K562 (cell line): ENCODE data around the gene NEU3. TPM values are rescaled to one million over a fixed set of nuclear protein-coding genes. Genes with fewer than 3 reads are reported as not detected.

Experiments used
- FOXM1 ChIP-seq, 2 experiments: fragments of 450-650 bp in 1 of 2; sonication (generic) in 1 of 2; formaldehyde crosslinking in 1 of 2; IDR thresholded peaks; 2 replicates each; pipeline versions ENCODE4 v1.6.1 to v1.9.0; 2017 to 2022; ENCODE audit warnings: low read depth in 2 of 2, mild to moderate bottlenecking in 2 of 2, missing genetic modification reagents in 1 of 2, moderate library complexity in 1 of 2
- HLTF ChIP-seq: fragments of 450-650 bp; IDR thresholded peaks from 2 replicates; pipeline ENCODE4 v1.6.1; 2016
- MAFF ChIP-seq: IDR thresholded peaks from 2 replicates; pipeline ENCODE4 v1.6.1; 2012; ENCODE audit warnings: low read length, improper control_type of control experiment
- RBM22 ChIP-seq: fragments of 200-400 bp; formaldehyde crosslinking; IDR thresholded peaks from 2 replicates; pipeline ENCODE4 v1.6.1; 2018; ENCODE audit warnings: low read length, low read depth; ENCODE audit not compliant: poor library complexity, severe bottlenecking
- SMARCA4 ChIP-seq: fragments of 450-650 bp; IDR thresholded peaks from 2 replicates; pipeline ENCODE4 v1.6.1; 2016
- SOX6 ChIP-seq: fragments of 450-650 bp; IDR thresholded peaks from 2 replicates; pipeline ENCODE4 v1.6.1; 2014; ENCODE audit warnings: mild to moderate bottlenecking
- TCF7L2 ChIP-seq: fragments of 150-350 bp; IDR thresholded peaks from 2 replicates; pipeline ENCODE4 v1.6.1; 2016; ENCODE audit warnings: low read depth, mild to moderate bottlenecking, low read length, moderate library complexity
- XRCC5 ChIP-seq: fragments of 200-400 bp; formaldehyde crosslinking; IDR thresholded peaks from 2 replicates; pipeline ENCODE4 v1.6.1; 2017; ENCODE audit warnings: low read depth, mild to moderate bottlenecking, low read length
- polyA plus RNA-seq, 8 experiments: library from polyadenylated mRNA; depleted of rRNA in 4 of 8; stranded (reverse) in 5 of 8; unstranded in 3 of 8; fragments of >200 nt; fragmentation: Nextera tagmentation in 2 of 8; fragmentation: Illumina TruSeq in 1 of 8; extraction: Ambion mirVana in 2 of 8; extraction: Trizol in 1 of 8; gene quantifications; 2 replicates each; pipeline versions ENCODE4 v1.2.1 to v1.2.3, GENCODE V29; 2011 to 2014; ENCODE audit warnings: inconsistent platforms in 1 of 8, missing spikeins in 1 of 8
- total RNA-seq, 7 experiments: library from RNA; depleted of rRNA in 6 of 7; stranded (reverse); fragments of >200 nt in 6 of 7; fragmentation: Illumina TruSeq in 2 of 7; extraction: Trizol in 2 of 7; gene quantifications; 2 replicates each; pipeline versions ENCODE4 v1.2.1 to v1.2.3, GENCODE V29; 2011 to 2021; ENCODE audit warnings: low replicate concordance in 1 of 7
- TF ChIP-seq, protein P1 (sequence below): fragments of 450-650 bp; IDR thresholded peaks from 2 replicates; pipeline ENCODE4 v1.6.1; 2016; ENCODE audit warnings: low read depth
- TF ChIP-seq, protein P2 (sequence below): fragments of 250-450 bp; sonication (Bioruptor Pico); IDR thresholded peaks from 2 replicates; pipeline ENCODE4 v1.9.0; 2021; ENCODE audit warnings: mild to moderate bottlenecking, inconsistent platforms
- TF ChIP-seq, protein P3 (sequence below), 2 experiments: fragments of 250-450 bp in 1 of 2; fragments of 450-650 bp in 1 of 2; sonication (Bioruptor Pico) in 1 of 2; IDR thresholded peaks; 2 replicates each; pipeline versions ENCODE4 v1.6.1 to v1.8.0; 2016 to 2021; ENCODE audit warnings: mild to moderate bottlenecking in 2 of 2, moderate library complexity in 2 of 2, missing compliant biosample characterization in 1 of 2, missing genetic modification characterization in 1 of 2
- TF ChIP-seq, protein P4 (sequence below): sonication (generic); formaldehyde crosslinking; IDR thresholded peaks from 2 replicates; pipeline ENCODE4 v1.8.1; 2023; ENCODE audit warnings: mild to moderate bottlenecking, missing genetic modification reagents
- TF ChIP-seq, protein P5 (sequence below): fragments of 250-450 bp; sonication (Bioruptor Pico); IDR thresholded peaks from 2 replicates; pipeline ENCODE4 v1.4.0; 2020; ENCODE audit warnings: mild to moderate bottlenecking

The NEU3 gene
- total and polyA plus RNA-seq, 9 of the 15 experiments (the other 6 are each of a cell fraction or from before 2014, with no cell fraction given), result 6.2 to 41.3 (median 31.1) TPM

DNA sequence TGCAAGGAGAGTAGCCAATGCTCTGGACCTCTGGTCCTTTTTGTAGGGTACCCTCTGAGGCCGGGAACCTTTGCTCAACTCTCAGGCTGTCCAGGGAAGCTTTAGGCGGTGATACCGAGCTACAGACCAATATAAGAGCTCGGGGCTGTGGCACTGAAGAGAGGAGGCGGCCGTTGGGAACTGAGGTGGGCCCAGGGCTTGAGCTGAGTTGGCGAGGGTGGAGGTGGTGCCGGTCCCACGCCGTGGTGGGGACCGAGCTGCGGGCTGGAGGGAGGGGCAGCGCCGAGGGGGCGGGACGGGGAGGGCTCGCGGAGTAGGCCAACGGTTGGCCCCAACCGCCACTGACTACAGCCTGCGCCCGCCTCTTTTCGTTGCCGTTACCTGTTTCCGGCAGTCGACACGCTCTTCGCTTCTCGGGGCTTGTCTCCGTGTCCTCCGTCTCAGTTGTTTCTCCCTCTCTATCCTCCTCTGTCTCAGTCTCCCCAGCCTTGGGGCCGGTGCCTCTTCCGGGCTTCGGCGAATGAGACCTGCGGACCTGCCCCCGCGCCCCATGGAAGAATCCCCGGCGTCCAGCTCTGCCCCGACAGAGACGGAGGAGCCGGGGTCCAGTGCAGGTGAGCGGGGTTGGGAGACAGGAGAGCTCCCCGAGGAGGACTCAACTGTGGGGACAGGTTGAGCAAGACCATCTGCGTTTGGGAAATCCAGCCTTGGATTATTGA is at the start of gene NEU3 (continued):
- TF ChIP-seq, protein P1, sequence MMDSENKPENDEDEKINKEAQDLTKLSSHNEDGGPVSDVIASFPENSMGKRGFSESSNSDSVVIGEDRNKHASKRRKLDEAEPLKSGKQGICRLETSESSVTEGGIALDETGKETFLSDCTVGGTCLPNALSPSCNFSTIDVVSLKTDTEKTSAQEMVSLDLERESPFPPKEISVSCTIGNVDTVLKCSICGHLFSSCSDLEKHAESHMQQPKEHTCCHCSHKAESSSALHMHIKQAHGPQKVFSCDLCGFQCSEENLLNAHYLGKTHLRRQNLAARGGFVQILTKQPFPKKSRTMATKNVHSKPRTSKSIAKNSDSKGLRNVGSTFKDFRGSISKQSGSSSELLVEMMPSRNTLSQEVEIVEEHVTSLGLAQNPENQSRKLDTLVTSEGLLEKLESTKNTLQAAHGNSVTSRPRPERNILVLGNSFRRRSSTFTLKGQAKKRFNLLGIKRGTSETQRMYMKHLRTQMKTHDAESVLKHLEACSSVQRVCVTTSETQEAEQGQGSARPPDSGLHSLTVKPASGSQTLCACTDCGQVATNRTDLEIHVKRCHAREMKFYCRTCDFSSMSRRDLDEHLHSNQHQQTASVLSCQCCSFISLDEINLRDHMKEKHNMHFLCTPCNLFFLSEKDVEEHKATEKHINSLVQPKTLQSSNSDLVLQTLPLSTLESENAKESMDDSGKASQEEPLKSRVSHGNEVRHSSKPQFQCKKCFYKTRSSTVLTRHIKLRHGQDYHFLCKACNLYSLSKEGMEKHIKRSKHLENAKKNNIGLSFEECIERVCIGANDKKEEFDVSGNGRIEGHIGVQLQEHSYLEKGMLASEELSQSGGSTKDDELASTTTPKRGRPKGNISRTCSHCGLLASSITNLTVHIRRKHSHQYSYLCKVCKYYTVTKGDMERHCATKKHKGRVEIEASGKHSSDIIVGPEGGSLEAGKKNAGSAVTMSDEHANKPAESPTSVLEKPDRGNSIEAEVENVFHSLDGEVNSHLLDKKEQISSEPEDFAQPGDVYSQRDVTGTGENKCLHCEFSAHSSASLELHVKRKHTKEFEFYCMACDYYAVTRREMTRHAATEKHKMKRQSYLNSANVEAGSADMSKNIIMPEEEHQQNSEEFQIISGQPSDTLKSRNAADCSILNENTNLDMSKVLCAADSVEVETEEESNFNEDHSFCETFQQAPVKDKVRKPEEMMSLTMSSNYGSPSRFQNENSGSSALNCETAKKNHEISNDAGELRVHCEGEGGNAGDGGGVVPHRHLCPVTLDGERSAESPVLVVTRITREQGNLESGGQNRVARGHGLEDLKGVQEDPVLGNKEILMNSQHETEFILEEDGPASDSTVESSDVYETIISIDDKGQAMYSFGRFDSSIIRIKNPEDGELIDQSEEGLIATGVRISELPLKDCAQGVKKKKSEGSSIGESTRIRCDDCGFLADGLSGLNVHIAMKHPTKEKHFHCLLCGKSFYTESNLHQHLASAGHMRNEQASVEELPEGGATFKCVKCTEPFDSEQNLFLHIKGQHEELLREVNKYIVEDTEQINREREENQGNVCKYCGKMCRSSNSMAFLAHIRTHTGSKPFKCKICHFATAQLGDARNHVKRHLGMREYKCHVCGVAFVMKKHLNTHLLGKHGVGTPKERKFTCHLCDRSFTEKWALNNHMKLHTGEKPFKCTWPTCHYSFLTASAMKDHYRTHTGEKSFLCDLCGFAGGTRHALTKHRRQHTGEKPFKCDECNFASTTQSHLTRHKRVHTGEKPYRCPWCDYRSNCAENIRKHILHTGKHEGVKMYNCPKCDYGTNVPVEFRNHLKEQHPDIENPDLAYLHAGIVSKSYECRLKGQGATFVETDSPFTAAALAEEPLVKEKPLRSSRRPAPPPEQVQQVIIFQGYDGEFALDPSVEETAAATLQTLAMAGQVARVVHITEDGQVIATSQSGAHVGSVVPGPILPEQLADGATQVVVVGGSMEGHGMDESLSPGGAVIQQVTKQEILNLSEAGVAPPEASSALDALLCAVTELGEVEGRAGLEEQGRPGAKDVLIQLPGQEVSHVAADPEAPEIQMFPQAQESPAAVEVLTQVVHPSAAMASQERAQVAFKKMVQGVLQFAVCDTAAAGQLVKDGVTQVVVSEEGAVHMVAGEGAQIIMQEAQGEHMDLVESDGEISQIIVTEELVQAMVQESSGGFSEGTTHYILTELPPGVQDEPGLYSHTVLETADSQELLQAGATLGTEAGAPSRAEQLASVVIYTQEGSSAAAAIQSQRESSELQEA, result no peak
- TF ChIP-seq SMARCA4 (no peak), TCF7L2 (no peak), MAFF (no peak), FOXM1 (IDR thresholded peaks at IDR 0.05; ENCODE audit: low read depth) (no peak), FOXM1 (CRISPR knock-in tag; IDR thresholded peaks at IDR 0.05; ENCODE audit: low read depth) (no peak), XRCC5 (0 out of 2 replicates have a peak, but pooled peaks have one; percentile 70), RBM22 (peak; percentile 84), HLTF (no peak), SOX6 (no peak)
- TF ChIP-seq, protein P2, sequence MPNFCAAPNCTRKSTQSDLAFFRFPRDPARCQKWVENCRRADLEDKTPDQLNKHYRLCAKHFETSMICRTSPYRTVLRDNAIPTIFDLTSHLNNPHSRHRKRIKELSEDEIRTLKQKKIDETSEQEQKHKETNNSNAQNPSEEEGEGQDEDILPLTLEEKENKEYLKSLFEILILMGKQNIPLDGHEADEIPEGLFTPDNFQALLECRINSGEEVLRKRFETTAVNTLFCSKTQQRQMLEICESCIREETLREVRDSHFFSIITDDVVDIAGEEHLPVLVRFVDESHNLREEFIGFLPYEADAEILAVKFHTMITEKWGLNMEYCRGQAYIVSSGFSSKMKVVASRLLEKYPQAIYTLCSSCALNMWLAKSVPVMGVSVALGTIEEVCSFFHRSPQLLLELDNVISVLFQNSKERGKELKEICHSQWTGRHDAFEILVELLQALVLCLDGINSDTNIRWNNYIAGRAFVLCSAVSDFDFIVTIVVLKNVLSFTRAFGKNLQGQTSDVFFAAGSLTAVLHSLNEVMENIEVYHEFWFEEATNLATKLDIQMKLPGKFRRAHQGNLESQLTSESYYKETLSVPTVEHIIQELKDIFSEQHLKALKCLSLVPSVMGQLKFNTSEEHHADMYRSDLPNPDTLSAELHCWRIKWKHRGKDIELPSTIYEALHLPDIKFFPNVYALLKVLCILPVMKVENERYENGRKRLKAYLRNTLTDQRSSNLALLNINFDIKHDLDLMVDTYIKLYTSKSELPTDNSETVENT (CRISPR knock-in tag), result no peak
- TF ChIP-seq, protein P3, sequence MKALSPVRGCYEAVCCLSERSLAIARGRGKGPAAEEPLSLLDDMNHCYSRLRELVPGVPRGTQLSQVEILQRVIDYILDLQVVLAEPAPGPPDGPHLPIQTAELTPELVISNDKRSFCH (CRISPR knock-in tag; IDR thresholded peaks at IDR 0.05), result no peak
- TF ChIP-seq, protein P3 (tag; IDR thresholded peaks at IDR 0.05), result no peak
- TF ChIP-seq, protein P4, sequence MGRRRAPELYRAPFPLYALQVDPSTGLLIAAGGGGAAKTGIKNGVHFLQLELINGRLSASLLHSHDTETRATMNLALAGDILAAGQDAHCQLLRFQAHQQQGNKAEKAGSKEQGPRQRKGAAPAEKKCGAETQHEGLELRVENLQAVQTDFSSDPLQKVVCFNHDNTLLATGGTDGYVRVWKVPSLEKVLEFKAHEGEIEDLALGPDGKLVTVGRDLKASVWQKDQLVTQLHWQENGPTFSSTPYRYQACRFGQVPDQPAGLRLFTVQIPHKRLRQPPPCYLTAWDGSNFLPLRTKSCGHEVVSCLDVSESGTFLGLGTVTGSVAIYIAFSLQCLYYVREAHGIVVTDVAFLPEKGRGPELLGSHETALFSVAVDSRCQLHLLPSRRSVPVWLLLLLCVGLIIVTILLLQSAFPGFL (CRISPR knock-in tag), result no peak
- TF ChIP-seq, protein P5, sequence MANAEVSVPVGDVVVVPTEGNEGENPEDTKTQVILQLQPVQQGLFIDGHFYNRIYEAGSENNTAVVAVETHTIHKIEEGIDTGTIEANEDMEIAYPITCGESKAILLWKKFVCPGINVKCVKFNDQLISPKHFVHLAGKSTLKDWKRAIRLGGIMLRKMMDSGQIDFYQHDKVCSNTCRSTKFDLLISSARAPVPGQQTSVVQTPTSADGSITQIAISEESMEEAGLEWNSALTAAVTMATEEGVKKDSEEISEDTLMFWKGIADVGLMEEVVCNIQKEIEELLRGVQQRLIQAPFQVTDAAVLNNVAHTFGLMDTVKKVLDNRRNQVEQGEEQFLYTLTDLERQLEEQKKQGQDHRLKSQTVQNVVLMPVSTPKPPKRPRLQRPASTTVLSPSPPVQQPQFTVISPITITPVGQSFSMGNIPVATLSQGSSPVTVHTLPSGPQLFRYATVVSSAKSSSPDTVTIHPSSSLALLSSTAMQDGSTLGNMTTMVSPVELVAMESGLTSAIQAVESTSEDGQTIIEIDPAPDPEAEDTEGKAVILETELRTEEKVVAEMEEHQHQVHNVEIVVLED (CRISPR knock-in tag), result no peak
